Lung (tissue), 12 donors: ENCODE measurements around the gene SPHK1. TPM values are rescaled to one million over a fixed set of nuclear protein-coding genes. Genes with fewer than 3 reads are reported as not detected.

Source experiments
- ATAC-seq: fragments of 200-7000 bp; cut with Tn5 transposase; one replicate; pipeline ENCODE4 v1.9.1; 2020; ENCODE audit warnings: moderate number of reproducible peaks; ENCODE audit not compliant: insufficient read depth, low FRiP score
- DNase-seq, 3 donors: peaks; one replicate each; pipeline ENCODE4 v3.0.0-alpha.2; 2013 to 2017
- H3K27ac ChIP-seq, 2 donors: one replicate each; pipeline ENCODE4 v1.5.1; 2013; ENCODE audit warnings: mild to moderate bottlenecking in 2 of 2, moderate library complexity in 2 of 2, control low read depth in 1 of 2, inconsistent platforms in 1 of 2, low read depth in 1 of 2, low read length in 1 of 2
- H3K27me3 ChIP-seq, 3 donors: one replicate each; pipeline ENCODE4 v1.5.1; 2013; ENCODE audit warnings: low read length in 2 of 3; ENCODE audit not compliant: control insufficient read depth in 3 of 3, insufficient read depth in 3 of 3
- H3K36me3 ChIP-seq, 4 donors: one replicate each; pipeline ENCODE4 v1.5.1; 2013; ENCODE audit warnings: low read length in 4 of 4, mild to moderate bottlenecking in 1 of 4, moderate library complexity in 1 of 4; ENCODE audit not compliant: control insufficient read depth in 4 of 4, insufficient read depth in 4 of 4
- H3K4me1 ChIP-seq, 5 donors: one replicate each; pipeline ENCODE4 v1.5.1; 2013; ENCODE audit warnings: low read length in 5 of 5, mild to moderate bottlenecking in 2 of 5, moderate library complexity in 1 of 5; ENCODE audit not compliant: control insufficient read depth in 5 of 5, insufficient read depth in 5 of 5
- H3K4me3 ChIP-seq: one replicate; pipeline ENCODE4 v1.5.1; 2013; ENCODE audit warnings: mild to moderate bottlenecking, control low read depth, moderate library complexity
- H3K9ac ChIP-seq, 2 donors: one replicate each; pipeline ENCODE4 v1.5.1; 2013; ENCODE audit warnings: low read length in 2 of 2, control low read depth in 1 of 2; ENCODE audit not compliant: insufficient read depth in 1 of 2
- H3K9me3 ChIP-seq, 4 donors: one replicate each; pipeline ENCODE4 v1.5.1; 2013; ENCODE audit warnings: low read length in 3 of 4, mild to moderate bottlenecking in 1 of 4, moderate library complexity in 1 of 4; ENCODE audit not compliant: control insufficient read depth in 4 of 4, insufficient read depth in 3 of 4
- WGBS, 2 donors: extraction: QIAGEN DNeasy Blood & Tissue Kit; methylation state at CpG; one replicate each; pipeline ENCODE4 v1.1.7; 2013; 5-methylcytosine and 5-hydroxymethylcytosine counted together
- polyA plus RNA-seq, 2 donors: library from polyadenylated mRNA; stranded (reverse); fragments of 200-250 nt; gene quantifications; one replicate each; pipeline ENCODE4 v1.2.1, GENCODE V29; 2013
- total RNA-seq, 2 donors: library from RNA; depleted of rRNA in 1 of 2; stranded (reverse); fragments of >200 nt in 1 of 2; gene quantifications; one replicate each; pipeline ENCODE4 v1.2.1, GENCODE V29; 2014 to 2021
- TF ChIP-seq, protein P1 (sequence below): IDR thresholded peaks from 2 replicates; pipeline ENCODE4 v1.5.1; 2012; ENCODE audit warnings: mild to moderate bottlenecking; ENCODE audit errors: control extremely low read depth, extremely low read depth
- donor health status: control.
- donor health status: control.
- donor health status: Bipolar disorder and iron deficiency.
- donor health status: healthy.
- donor health status: DM: yes; HTN: yes; CAD: no.

The SPHK1 gene
- total and polyA plus RNA-seq, 4 donors = 11.0 to 82.4 (median 15.6) TPM

DNA sequence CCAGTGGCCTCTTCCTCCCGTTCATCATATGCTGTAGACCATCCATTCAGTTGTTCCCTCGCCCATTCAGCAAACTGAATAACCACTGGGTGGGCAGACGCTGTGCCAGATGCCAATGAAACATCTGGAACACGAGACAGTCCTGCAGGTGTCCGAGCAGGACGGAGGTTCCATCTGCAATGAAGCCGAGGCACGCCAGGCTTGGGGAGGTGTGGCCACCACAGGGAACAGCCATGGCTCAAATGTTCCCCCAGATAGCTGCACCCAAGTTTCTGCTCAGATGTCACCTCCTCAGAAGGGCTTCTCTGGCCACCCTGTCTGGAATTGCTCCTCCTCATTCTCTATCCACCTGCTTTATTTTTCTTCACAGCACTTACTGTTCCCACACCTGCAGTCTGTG, 38.0 kb downstream of the SPHK1 start:
- H3K27ac ChIP-seq = no peak overlapping the region
- no peaks in the 10 kb centered on the region for H3K9me3 ChIP-seq
- H3K4me3 ChIP-seq = no peak overlapping the region
- WGBS, 2 donors = 94 to 98% methylated on average over 8 of the region's 8 CpGs
- ATAC-seq (no peak), DNase-seq (no peak)
- TF ChIP-seq, protein P1, sequence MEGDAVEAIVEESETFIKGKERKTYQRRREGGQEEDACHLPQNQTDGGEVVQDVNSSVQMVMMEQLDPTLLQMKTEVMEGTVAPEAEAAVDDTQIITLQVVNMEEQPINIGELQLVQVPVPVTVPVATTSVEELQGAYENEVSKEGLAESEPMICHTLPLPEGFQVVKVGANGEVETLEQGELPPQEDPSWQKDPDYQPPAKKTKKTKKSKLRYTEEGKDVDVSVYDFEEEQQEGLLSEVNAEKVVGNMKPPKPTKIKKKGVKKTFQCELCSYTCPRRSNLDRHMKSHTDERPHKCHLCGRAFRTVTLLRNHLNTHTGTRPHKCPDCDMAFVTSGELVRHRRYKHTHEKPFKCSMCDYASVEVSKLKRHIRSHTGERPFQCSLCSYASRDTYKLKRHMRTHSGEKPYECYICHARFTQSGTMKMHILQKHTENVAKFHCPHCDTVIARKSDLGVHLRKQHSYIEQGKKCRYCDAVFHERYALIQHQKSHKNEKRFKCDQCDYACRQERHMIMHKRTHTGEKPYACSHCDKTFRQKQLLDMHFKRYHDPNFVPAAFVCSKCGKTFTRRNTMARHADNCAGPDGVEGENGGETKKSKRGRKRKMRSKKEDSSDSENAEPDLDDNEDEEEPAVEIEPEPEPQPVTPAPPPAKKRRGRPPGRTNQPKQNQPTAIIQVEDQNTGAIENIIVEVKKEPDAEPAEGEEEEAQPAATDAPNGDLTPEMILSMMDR = no peak
- H3K9ac ChIP-seq = no peak overlapping the region
- H3K36me3 ChIP-seq = no peaks in the 10 kb centered on the region
- H3K4me1 ChIP-seq = peaks cover under 1 to 17% (median 11%) of the 10 kb centered on the region in 5 donors
- H3K27me3 ChIP-seq = no peaks in the 10 kb centered on the region

DNA sequence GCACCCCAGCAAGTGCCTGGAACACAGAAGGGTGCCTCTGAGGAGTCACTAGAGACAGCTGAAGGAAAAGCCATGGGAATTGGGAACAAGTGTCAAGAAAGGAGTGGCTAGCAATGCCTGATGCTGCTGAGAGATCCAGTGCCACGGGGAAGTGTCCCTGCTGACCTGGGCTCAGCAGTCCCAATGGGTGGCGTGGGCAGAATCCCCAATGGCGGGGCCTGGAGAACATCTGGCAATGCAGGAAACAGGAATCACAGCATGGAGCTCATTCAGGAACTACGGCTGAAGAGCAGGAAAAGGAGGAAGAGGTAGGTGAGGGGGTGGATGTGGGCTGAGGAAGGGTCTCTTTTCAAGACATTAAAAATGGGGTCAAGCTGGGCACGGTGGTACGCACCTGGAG, 38.5 kb downstream of the SPHK1 start:
- H3K9ac ChIP-seq = no peak overlapping the region
- H3K27me3 ChIP-seq = no peaks in the 10 kb centered on the region
- TF ChIP-seq, protein P1 = no peak
- WGBS, 2 donors = 87 to 89% methylated on average over 6 of the region's 6 CpGs
- H3K9me3 ChIP-seq = no peaks in the 10 kb centered on the region
- ATAC-seq (no peak), DNase-seq (no peak)
- H3K4me1 ChIP-seq = peaks cover 5 to 21% (median 11%) of the 10 kb centered on the region in 5 donors
- no peak overlapping the region for H3K27ac ChIP-seq
- H3K4me3 ChIP-seq = no peak overlapping the region
- H3K36me3 ChIP-seq = no peaks in the 10 kb centered on the region

DNA sequence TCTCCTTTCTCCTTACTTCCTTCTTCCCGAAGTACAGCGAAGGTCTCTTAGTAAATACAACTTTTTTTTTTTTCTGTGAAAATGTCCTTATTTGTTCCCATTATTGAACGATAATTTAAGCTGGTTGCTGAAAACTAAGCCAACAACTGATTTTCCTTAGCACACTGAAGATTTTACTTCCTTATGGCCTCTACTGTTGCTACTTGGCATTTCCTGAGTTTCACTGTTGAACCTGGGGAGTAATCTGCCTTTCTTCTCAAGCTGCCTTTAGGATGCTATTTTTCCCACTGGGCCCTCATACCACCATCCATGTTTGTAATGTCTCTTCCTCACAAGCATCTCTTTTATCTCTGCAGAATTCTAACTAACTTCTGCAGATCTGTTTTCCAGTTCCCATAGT, 42.4 kb downstream of the SPHK1 start:
- TF ChIP-seq, protein P1 = no peak
- Histone ChIP-seq H3K4me3 (no peak overlapping the region), H3K27ac (no peak overlapping the region), H3K36me3 (no peaks in the 10 kb centered on the region), H3K4me1 (peaks cover 0 to 32% (median 7%) of the 10 kb centered on the region in 5 donors), H3K27me3 (no peaks in the 10 kb centered on the region), H3K9me3 (no peaks in the 10 kb centered on the region), H3K9ac (no peak overlapping the region)
- no peak for ATAC-seq
- no peak for DNase-seq
- 75 to 84% methylated on average over 3 of the region's 3 CpGs for WGBS, 2 donors
